Ascending aorta (tissue), 2 donors: ENCODE data around the gene CETN2. TPM values are rescaled to one million over a fixed set of nuclear protein-coding genes. Genes with fewer than 3 reads are reported as not detected.

Experiments used
- DNase-seq, 2 donors: peaks; one replicate each; pipeline ENCODE4 v3.0.0-alpha.2; 2019; ENCODE audit warnings: low spot score in 2 of 2
- H3K27ac ChIP-seq, 2 donors: fragments of 200-600 bp; sonication (generic); one replicate each; pipeline ENCODE4 v1.5.1; 2016 to 2017; ENCODE audit warnings: mild to moderate bottlenecking in 1 of 2
- H3K27me3 ChIP-seq: fragments of 200-600 bp; sonication (generic); one replicate; pipeline ENCODE4 v1.5.1; 2017
- H3K36me3 ChIP-seq, 2 donors: fragments of 200-600 bp; sonication (generic); one replicate each; pipeline ENCODE4 v1.5.1; 2016
- H3K4me1 ChIP-seq, 2 donors: fragments of 200-600 bp; sonication (generic); one replicate each; pipeline ENCODE4 v1.5.1; 2016 to 2017; ENCODE audit warnings: mild to moderate bottlenecking in 1 of 2
- H3K4me3 ChIP-seq, 2 donors: fragments of 200-600 bp; sonication (generic); one replicate each; pipeline ENCODE4 v1.5.1; 2016 to 2017; ENCODE audit warnings: mild to moderate bottlenecking in 1 of 2
- H3K9me3 ChIP-seq, 2 donors: fragments of 200-600 bp; sonication (generic); one replicate each; pipeline ENCODE4 v1.5.1; 2016
- CTCF ChIP-seq, 3 experiments: fragments of 200-600 bp in 2 of 3; fragments of 450-650 bp in 1 of 3; sonication (generic) in 2 of 3; IDR thresholded peaks; one replicate each; pipeline ENCODE4 v1.5.1; 2016 to 2019; ENCODE audit warnings: antibody characterized with exemption in 3 of 3, mild to moderate bottlenecking in 1 of 3, moderate library complexity in 1 of 3
- intact Hi-C: fragments of 100-400 bp; cut with DNase I; formaldehyde crosslinking; loops from one replicate; pipeline ENCODE4 v1.15.1; 2023
- total RNA-seq: library from RNA; depleted of rRNA; stranded (reverse); fragments of >200 nt; gene quantifications from one replicate; pipeline ENCODE4 v1.1.0, GENCODE V29; 2016

Gene CETN2
- total RNA-seq, 1 donor from 2014 or later = 7.8 TPM

- no peaks in the 10 kb centered on the region for H3K4me1 ChIP-seq
- intact Hi-C loops = no loop called here
- TF ChIP-seq CTCF (IDR thresholded peaks at IDR 0.05) = no peak
- no peak for DNase-seq
- no peaks in the 10 kb centered on the region for H3K27me3 ChIP-seq
- no peaks in the 10 kb centered on the region for H3K9me3 ChIP-seq
- H3K36me3 ChIP-seq = no peaks in the 10 kb centered on the region
- H3K4me3 ChIP-seq = no peak overlapping the region
- H3K27ac ChIP-seq = no peak overlapping the region
Observed at GRCh38 chrX:152819266-152819665, 11.3 kb downstream of the CETN2 start.

- Histone ChIP-seq H3K27me3 (no peaks in the 10 kb centered on the region), H3K9me3 (no peaks in the 10 kb centered on the region), H3K27ac (no peak overlapping the region), H3K4me1 (no peaks in the 10 kb centered on the region), H3K4me3 (no peak overlapping the region), H3K36me3 (no peaks in the 10 kb centered on the region)
- DNase-seq = no peak
- TF ChIP-seq CTCF (IDR thresholded peaks at IDR 0.05) = no peak
- intact Hi-C loops = no loop called here
Observed at GRCh38 chrX:152818356-152818755, 12.2 kb downstream of the CETN2 start.

GRCh38 chrX:152817078-152817764, 13.3 kb downstream of the CETN2 start:
- no peaks in the 10 kb centered on the region for H3K4me1 ChIP-seq
- H3K27me3 ChIP-seq = no peaks in the 10 kb centered on the region
- intact Hi-C loops = no loop called here
- H3K27ac ChIP-seq = no peak overlapping the region
- DNase-seq = no peak
- H3K36me3 ChIP-seq = no peaks in the 10 kb centered on the region
- no peak overlapping the region for H3K4me3 ChIP-seq
- TF ChIP-seq CTCF (IDR thresholded peaks at IDR 0.05) = no peak
- no peaks in the 10 kb centered on the region for H3K9me3 ChIP-seq

GRCh38 chrX:152814048-152814447, 16.5 kb downstream of the CETN2 start:
- Histone ChIP-seq H3K4me3 (no peak overlapping the region), H3K27ac (no peak overlapping the region), H3K4me1 (no peaks in the 10 kb centered on the region), H3K36me3 (no peaks in the 10 kb centered on the region), H3K27me3 (no peaks in the 10 kb centered on the region), H3K9me3 (no peaks in the 10 kb centered on the region)
- DNase-seq = no peak
- no peak for TF ChIP-seq CTCF (IDR thresholded peaks at IDR 0.05)
- intact Hi-C loops = no loop called here

GRCh38 chrX:152813206-152813605, 17.4 kb downstream of the CETN2 start:
- H3K4me1 ChIP-seq = no peaks in the 10 kb centered on the region
- intact Hi-C loops = no loop called here
- DNase-seq = no peak
- no peak overlapping the region for H3K27ac ChIP-seq
- no peak overlapping the region for H3K4me3 ChIP-seq
- no peaks in the 10 kb centered on the region for H3K27me3 ChIP-seq
- H3K9me3 ChIP-seq = no peaks in the 10 kb centered on the region
- no peaks in the 10 kb centered on the region for H3K36me3 ChIP-seq
- TF ChIP-seq CTCF (IDR thresholded peaks at IDR 0.05) = no peak

- Histone ChIP-seq H3K4me1 (no peaks in the 10 kb centered on the region), H3K36me3 (no peaks in the 10 kb centered on the region), H3K9me3 (no peaks in the 10 kb centered on the region), H3K4me3 (no peak overlapping the region), H3K27ac (no peak overlapping the region), H3K27me3 (no peaks in the 10 kb centered on the region)
- TF ChIP-seq CTCF (IDR thresholded peaks at IDR 0.05) = no peak
- DNase-seq = no peak
- intact Hi-C loops = no loop called here
Observed at GRCh38 chrX:152810403-152810802, 20.2 kb downstream of the CETN2 start.
